Astrocyte of the spinal cord (primary cell): ENCODE results near the gene DPH7.
"Not testable (repeated sequence)": the region's sequence is repeated elsewhere in the genome, so short reads cannot be mapped to it uniquely, and the experiment has no call there.

ENCODE experiments used
- DNase-seq: peaks from one replicate; pipeline ENCODE4 v3.0.0; 2011; ENCODE audit warnings: low read depth, low spot score
- H3K4me3 ChIP-seq: 2 replicates; pipeline ENCODE4 v1.5.1; 2011; ENCODE audit warnings: low read depth, mild to moderate bottlenecking, low read length, moderate library complexity
- in situ Hi-C: cut with HindIII; loops from 2 replicates; pipeline ENCODE4 v1.10.0; 2017; ENCODE audit warnings: low sequenced_read_pairs
- TF ChIP-seq, protein P1 (sequence below): IDR thresholded peaks from 2 replicates; pipeline ENCODE4 v1.5.1; 2012; ENCODE audit warnings: low read depth, mild to moderate bottlenecking, low read length, inconsistent platforms

DPH7 gene

DNA sequence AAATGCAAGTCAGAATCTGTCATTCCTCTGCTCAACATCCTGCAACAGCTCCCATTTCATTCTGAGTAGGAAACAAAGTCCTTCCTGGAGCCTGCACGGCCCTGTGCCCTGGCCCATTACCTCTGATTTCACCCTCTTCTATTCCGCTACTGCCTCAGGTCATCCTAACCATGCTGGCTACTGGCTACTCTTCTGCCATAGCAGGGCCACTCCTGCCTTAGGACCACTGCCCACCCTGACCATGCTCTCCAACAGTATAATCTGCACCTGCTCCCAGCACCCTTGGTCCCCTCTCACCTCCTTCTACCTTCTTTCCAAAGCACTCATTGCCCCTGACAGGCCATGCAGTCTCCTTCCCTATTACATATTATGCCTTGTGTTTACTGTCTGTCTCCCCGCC lies 8.2 kb downstream of the DPH7 start:
- no peak for DNase-seq
- H3K4me3 ChIP-seq = no peak overlapping the region
- TF ChIP-seq, protein P1, sequence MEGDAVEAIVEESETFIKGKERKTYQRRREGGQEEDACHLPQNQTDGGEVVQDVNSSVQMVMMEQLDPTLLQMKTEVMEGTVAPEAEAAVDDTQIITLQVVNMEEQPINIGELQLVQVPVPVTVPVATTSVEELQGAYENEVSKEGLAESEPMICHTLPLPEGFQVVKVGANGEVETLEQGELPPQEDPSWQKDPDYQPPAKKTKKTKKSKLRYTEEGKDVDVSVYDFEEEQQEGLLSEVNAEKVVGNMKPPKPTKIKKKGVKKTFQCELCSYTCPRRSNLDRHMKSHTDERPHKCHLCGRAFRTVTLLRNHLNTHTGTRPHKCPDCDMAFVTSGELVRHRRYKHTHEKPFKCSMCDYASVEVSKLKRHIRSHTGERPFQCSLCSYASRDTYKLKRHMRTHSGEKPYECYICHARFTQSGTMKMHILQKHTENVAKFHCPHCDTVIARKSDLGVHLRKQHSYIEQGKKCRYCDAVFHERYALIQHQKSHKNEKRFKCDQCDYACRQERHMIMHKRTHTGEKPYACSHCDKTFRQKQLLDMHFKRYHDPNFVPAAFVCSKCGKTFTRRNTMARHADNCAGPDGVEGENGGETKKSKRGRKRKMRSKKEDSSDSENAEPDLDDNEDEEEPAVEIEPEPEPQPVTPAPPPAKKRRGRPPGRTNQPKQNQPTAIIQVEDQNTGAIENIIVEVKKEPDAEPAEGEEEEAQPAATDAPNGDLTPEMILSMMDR = no peak
- in situ Hi-C loops = no loop called here

DNA sequence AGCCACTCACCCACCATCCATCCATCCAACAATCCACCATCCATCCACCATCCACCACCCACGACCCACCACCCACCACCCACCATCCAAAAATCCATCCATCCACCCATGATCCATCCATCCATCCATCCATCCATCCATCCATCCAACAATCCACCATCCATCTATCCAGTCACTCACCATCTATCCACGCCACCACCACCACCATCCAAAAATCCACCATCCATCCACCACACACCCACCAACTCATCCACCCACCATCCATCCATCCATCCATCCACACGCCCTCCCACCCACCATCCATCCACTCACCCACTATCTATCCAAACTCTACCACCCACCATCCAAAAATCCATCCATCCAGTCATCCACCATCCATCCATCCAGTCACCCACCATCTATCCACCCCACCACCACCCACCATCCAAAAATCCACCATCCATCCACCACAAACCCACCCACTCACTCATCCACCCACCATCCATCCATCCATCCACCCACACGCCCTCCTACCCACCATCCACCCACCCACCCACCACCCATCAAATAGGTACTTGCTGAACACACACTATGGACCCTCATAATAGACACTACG lies 9.0 kb downstream of the DPH7 start:
- TF ChIP-seq, protein P1 = no peak
- DNase-seq = no peak
- H3K4me3 ChIP-seq = no peak overlapping the region
- in situ Hi-C loops = no loop called here

DNA sequence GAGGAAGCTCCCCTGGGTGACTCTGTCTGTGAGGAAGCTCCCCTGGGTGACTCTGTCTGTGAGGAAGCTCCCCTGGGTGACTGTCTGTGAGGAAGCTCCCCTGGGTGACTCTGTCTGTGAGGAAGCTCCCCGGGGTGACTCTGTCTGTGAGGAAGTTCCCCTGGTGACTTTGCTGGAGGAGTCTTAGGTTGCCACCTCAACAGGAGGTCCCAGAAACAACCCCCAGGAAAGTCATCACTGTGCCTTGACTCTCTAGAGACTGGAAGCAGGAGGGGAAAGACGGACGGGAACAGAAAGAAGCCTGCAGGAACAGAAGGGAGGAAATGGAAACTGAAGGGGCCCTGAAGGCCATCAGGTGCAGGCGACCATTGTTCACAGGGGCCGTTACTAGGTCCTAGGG lies 10.3 kb downstream of the DPH7 start:
- in situ Hi-C loops, H3K4me3 ChIP-seq, DNase-seq: not testable (repeated sequence)

DNA sequence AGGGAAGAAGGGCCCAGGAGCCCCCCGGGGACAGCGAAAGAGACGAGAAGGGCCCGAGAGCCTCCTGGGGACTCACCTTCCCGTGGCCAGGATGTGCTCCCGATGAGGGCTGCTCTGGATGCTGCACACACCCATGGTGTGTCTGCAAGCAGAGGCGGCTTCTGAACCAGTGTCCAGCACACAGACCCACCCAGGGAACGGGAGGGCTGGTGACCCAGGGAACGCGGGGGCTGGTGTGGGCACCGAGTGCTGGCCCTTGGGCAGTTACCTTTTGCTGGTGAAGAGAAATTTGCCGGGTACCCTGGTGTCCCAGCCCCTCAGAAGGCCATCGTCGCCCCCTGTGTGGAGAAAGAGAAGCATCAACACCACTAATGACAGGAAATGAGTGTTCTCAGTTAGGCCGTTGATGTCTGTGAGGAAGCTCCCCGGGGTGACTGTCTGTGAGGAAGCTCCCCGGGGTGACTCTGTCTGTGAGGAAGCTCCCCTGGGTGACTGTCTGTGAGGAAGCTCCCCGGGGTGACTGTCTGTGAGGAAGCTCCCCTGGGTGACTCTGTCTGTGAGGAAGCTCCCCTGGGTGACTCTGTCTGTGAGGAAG lies 13.8 kb downstream of the DPH7 start:
- no peak for DNase-seq
- in situ Hi-C loops = no loop called here
- no peak overlapping the region for H3K4me3 ChIP-seq
- TF ChIP-seq, protein P1 = no peak

DNA sequence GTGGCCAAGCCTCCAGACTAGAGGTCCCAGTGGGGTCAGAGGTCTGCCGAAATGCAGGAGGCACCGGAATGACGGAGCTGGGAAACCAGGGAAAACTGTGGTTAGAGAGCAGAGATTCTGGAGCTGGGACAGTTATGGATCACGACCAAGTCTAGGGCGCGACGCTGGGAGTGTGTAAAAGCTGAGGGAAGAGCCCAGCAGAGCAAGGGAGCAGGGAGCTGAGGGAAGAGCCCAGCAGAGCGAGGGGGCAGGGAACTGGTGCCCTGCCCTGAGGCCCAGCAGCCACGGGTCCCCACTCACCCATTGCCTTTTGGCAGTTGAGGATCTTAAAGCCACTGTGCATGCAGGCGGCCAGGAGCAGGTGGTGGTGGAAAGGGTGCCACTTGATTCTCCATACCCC lies 14.6 kb downstream of the DPH7 start:
- no peak overlapping the region for H3K4me3 ChIP-seq
- no peak for DNase-seq
- TF ChIP-seq, protein P1 = no peak
- in situ Hi-C loops = no loop called here

DNA sequence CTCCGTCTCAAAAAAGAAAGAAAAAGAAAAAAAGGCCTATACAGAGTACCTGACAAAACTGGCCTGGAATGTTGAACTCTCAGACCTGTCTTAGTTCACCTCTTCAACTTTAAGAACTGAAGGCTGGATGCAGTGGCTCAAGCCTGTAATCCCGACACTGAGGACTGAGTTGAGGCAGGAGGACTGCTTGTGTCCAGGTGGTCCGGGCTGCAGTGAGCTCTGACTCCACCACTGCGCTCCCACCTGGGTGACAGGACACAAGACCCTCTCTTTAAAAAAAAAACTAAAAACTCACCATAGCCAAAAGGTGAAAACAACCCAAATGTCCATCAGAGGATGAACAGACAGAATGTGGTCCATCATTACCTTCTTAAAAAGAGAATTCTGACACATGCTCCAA lies 20.6 kb downstream of the DPH7 start:
- H3K4me3 ChIP-seq = no peak overlapping the region
- TF ChIP-seq, protein P1 = no peak
- in situ Hi-C loops = no loop called here
- no peak for DNase-seq

DNA sequence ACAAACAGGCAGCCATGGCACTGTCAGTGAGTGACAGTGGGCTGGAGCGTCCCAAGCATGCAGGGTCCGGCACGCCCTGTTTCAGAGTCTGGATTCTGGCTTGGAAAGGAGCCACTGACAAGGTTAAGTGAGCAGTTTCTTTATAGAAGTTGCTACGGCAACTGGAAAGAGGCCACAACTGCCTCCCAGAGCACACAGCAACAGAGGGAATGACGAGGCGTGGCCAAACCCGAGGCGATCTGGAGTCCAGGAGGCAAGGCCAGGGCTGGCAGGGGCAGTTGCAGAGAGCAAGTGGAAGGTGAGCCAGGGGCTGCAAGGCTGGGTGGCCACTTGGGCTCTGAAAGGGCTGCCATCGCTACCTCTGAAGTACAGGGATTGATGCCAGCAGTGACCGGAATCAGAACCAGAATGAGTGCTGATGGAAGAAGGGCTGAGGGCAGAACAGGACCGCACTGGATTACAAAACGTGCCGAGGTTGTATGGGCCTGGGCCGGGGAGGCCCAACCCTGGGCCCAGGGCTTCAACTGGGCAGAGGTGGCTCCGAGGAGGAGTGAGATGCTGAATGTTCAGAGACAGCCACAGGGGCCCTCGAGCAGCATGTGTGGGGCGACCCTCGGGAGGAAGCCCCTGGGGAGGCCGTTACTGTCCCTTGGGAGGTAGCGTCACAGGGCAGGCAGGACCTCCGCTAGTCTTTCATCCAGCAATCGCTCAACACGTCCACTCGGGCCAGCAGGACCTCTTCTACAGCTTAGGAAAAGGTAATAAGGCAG lies 22.5 kb downstream of the DPH7 start:
- no peak overlapping the region for H3K4me3 ChIP-seq
- TF ChIP-seq, protein P1 = no peak
- DNase-seq = peak; percentile 69
- in situ Hi-C loops = no loop called here
